Epidermal melanocyte (primary cell): Measurements from ENCODE around the gene EBP.

Source experiments
- DNase-seq: peaks from one replicate; pipeline ENCODE4 v3.0.0; 2011; ENCODE audit warnings: low spot score; ENCODE audit not compliant: insufficient read length

EBP gene

DNA sequence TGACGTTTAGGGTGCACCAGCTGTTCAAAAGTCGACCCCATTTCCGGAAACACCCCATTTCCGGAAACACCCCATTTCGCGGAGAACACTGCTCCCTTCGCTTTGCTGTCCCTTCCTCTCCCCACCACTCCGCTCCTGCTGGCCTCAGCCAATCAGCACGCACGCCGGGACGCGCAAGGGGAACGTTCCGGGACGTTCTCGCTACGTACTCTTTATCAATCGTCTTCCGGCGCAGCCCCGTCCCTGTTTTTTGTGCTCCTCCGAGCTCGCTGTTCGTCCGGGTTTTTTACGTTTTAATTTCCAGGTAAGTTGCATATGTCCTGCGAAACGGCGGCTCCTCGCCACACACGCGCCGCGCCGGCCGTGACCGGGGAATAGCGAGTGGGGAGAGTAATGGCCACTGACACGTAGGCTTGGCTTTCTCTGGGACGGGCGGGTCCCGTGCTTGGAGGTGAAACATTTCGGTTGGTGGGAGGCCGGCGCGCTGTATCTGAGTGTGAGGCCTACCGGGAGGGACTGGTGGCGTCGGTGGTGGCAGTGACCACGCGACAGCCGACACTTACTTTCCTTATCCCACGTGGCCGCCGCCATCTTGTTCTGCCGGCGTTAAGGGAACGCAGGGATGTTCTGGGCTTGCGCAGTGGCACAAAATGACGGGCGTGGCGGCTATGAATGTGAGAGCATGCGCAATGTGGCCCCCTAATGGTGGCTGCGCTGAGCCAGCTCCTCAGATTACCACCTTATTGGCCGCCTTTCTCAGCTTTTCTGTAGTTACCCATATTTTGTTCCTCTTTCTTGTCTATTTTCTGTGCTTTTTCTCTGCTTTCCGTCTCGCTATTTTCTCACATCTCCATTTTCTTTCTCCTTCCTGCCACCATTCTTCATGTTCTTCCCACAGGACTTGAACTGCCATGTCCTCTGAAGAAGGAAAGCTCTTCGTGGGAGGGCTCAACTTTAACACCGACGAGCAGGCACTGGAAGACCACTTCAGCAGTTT is 53.0 kb downstream of the EBP start, which contains the start of gene RBM3:
TSS of gene RBM3 (plus strand) at position 215 of the 997 bp plus-strand sequence. CDS start at position 912, 697 bp downstream.
- DNase-seq: peak; percentile 70

GRCh38 chrX:48575642-48576041 is 54.0 kb downstream of the EBP start:
- DNase-seq: no peak

DNA sequence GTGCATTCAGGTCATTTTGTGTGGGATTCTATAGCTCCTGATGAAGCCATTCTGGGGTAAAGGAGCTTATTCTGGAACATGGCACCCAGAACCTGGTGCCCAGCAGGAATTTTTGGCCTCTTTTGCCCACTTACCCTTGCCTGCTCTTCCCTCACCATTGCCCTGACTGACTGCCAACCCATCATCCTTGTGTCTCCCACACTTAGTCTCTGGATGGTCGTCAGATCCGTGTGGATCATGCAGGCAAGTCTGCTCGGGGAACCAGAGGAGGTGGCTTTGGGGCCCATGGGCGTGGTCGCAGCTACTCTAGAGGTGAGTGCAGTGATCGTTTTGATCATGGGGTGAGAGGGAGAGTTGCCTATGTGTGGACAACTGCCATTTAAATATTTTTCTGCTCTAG is 54.5 kb downstream of the EBP start:
- DNase-seq: no peak
